Measurements from ENCODE around the gene ETNK2. TPM values are rescaled to one million over a fixed set of nuclear protein-coding genes. Genes with fewer than 3 reads are reported as not detected.

Gene ETNK2
- total and polyA plus RNA-seq, 5 donors = 4.5 to 7.2 (median 5.4) TPM

GRCh38 chr1:204172404-204173029 is 20.7 kb upstream of the ETNK2 start:
- ATAC-seq = no peak
- no peaks in the 10 kb centered on the region for H3K4me1 ChIP-seq (ENCODE audit: control insufficient read depth, insufficient read depth, low read length)
- no peak overlapping the region for H3K27ac ChIP-seq (ENCODE audit: low read length)
- DNase-seq = no peak
- H3K4me3 ChIP-seq (ENCODE audit: low read length) = no peak overlapping the region
- 93% methylated on average over 2 of the region's 2 CpGs for WGBS
- H3K27me3 ChIP-seq (ENCODE audit: control insufficient read depth, insufficient read depth) = no peaks in the 10 kb centered on the region
- intact Hi-C loops (cut with DNase I) = no loop called here
- peaks cover 3% of the 10 kb centered on the region for H3K9me3 ChIP-seq (ENCODE audit: control insufficient read depth, low read length)

GRCh38 chr1:204171751-204172178 is 19.9 kb upstream of the ETNK2 start:
- H3K27ac ChIP-seq (ENCODE audit: low read length) = no peak overlapping the region
- 55% methylated on average over 4 of the region's 4 CpGs for WGBS
- ATAC-seq (no peak), DNase-seq (no peak)
- H3K4me1 ChIP-seq (ENCODE audit: control insufficient read depth, insufficient read depth, low read length) = no peaks in the 10 kb centered on the region
- H3K4me3 ChIP-seq (ENCODE audit: low read length) = no peak overlapping the region
- no peaks in the 10 kb centered on the region for H3K27me3 ChIP-seq (ENCODE audit: control insufficient read depth, insufficient read depth)
- intact Hi-C loops (cut with DNase I) = no loop called here
- H3K9me3 ChIP-seq (ENCODE audit: control insufficient read depth, low read length) = peaks cover 3% of the 10 kb centered on the region

GRCh38 chr1:204170494-204171155 is 18.8 kb upstream of the ETNK2 start:
- H3K4me3 ChIP-seq (ENCODE audit: low read length) = no peak overlapping the region
- no peak overlapping the region for H3K27ac ChIP-seq (ENCODE audit: low read length)
- no peaks in the 10 kb centered on the region for H3K4me1 ChIP-seq (ENCODE audit: control insufficient read depth, insufficient read depth, low read length)
- H3K27me3 ChIP-seq (ENCODE audit: control insufficient read depth, insufficient read depth) = no peaks in the 10 kb centered on the region
- peaks cover 3% of the 10 kb centered on the region for H3K9me3 ChIP-seq (ENCODE audit: control insufficient read depth, low read length)
- intact Hi-C loops (cut with DNase I) = no loop called here
- WGBS = 92% methylated on average over 3 of the region's 3 CpGs
- DNase-seq (no peak), ATAC-seq (no peak)

DNA sequence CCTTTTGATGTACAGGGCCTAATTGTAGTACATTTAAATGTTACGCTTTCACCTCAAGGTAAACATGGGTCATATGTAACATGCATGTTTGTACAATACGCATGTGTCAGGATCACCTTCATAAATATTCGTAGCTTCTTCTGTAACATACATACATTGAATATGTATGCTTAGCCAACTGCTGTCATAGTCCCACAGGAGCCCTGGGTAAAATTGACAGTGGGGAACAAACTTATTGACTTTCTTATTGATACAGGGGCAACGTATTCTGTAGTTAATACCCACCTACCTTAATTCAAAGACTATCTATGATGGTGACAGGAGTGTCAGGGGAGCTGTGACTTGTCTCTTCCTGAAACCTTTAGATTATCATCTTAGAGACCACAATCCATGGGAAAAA is 18.0 kb upstream of the ETNK2 start:
- no peak for DNase-seq
- Histone ChIP-seq H3K4me3 (ENCODE audit: low read length) (no peak overlapping the region), H3K27ac (ENCODE audit: low read length) (no peak overlapping the region), H3K9me3 (ENCODE audit: control insufficient read depth, low read length) (peaks cover 3% of the 10 kb centered on the region), H3K4me1 (ENCODE audit: control insufficient read depth, insufficient read depth, low read length) (no peaks in the 10 kb centered on the region), H3K27me3 (ENCODE audit: control insufficient read depth, insufficient read depth) (no peaks in the 10 kb centered on the region)
- ATAC-seq = no peak
- 82% methylated on average over 4 of the region's 4 CpGs for WGBS
- intact Hi-C loops (cut with DNase I) = no loop called here

GRCh38 chr1:204167730-204168129 is 15.9 kb upstream of the ETNK2 start:
- Histone ChIP-seq H3K4me3 (ENCODE audit: low read length) (no peak overlapping the region), H3K9me3 (ENCODE audit: control insufficient read depth, low read length) (peaks cover 3% of the 10 kb centered on the region), H3K27me3 (ENCODE audit: control insufficient read depth, insufficient read depth) (no peaks in the 10 kb centered on the region), H3K4me1 (ENCODE audit: control insufficient read depth, insufficient read depth, low read length) (no peaks in the 10 kb centered on the region), H3K27ac (ENCODE audit: low read length) (no peak overlapping the region)
- WGBS = 79% methylated on average over 5 of the region's 5 CpGs
- intact Hi-C loops (cut with DNase I) = no loop called here
- ATAC-seq (no peak), DNase-seq (no peak)

DNA sequence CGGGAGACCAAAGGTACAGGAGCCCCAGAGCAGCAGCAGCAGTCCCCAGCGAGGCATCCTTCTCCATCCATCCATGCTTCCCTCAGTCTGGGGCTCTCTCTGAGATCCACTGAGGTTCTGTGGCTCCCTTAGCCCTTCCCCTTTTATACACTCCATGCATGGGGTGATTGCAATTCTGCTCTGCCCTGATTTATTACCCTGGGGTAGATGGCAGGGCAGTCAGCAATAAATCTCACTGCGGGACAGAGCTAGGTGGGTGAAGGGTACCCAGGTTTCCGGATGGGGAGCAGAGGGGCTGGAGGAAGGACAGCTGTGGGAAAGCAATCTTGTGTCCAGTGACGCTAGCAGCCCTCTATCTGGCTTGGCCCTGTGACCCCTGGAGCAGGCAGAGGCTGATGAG is 14.4 kb upstream of the ETNK2 start, which contains the start of gene REN:
Gene REN (minus strand): TSS at position 119 of the 400 bp plus-strand sequence. CDS start 44 bp downstream, at position 75.
- H3K9me3 ChIP-seq (ENCODE audit: control insufficient read depth, low read length) = peaks cover 3% of the 10 kb centered on the region
- intact Hi-C loops (cut with DNase I) = no loop called here
- H3K27ac ChIP-seq (ENCODE audit: low read length) = no peak within 1 kb of the TSS
- ATAC-seq = no peak
- DNase-seq = no peak
- 54% methylated on average over 5 of the region's 5 CpGs for WGBS
- H3K4me1 ChIP-seq (ENCODE audit: control insufficient read depth, insufficient read depth, low read length) = no peaks in the 10 kb centered on the region
- H3K27me3 ChIP-seq (ENCODE audit: control insufficient read depth, insufficient read depth) = no peaks in the 10 kb centered on the region
- H3K4me3 ChIP-seq (ENCODE audit: low read length) = no peak within 1 kb of the TSS

GRCh38 chr1:204162494-204163074 is 10.7 kb upstream of the ETNK2 start:
- H3K4me3 ChIP-seq (ENCODE audit: low read length) = no peak overlapping the region
- peak; percentile 81 to 93 (median 92) for DNase-seq
- H3K27me3 ChIP-seq (ENCODE audit: control insufficient read depth, insufficient read depth) = no peaks in the 10 kb centered on the region
- intact Hi-C loops (cut with DNase I) = loop anchor here (2.0 to 5.0 kb wide), 4 partner anchors 45 to 205 kb away; no protein-coding TSS in a partner anchor
- H3K4me1 ChIP-seq (ENCODE audit: control insufficient read depth, insufficient read depth, low read length) = no peaks in the 10 kb centered on the region
- 14% methylated on average over 7 of the region's 7 CpGs for WGBS
- peak; percentile 84 to 88 for ATAC-seq
- H3K9me3 ChIP-seq (ENCODE audit: control insufficient read depth, low read length) = no peaks in the 10 kb centered on the region
- no peak overlapping the region for H3K27ac ChIP-seq (ENCODE audit: low read length)

- Histone ChIP-seq H3K27ac (ENCODE audit: low read length) (no peak overlapping the region), H3K4me3 (ENCODE audit: low read length) (no peak overlapping the region), H3K9me3 (ENCODE audit: control insufficient read depth, low read length) (no peaks in the 10 kb centered on the region), H3K27me3 (ENCODE audit: control insufficient read depth, insufficient read depth) (no peaks in the 10 kb centered on the region), H3K4me1 (ENCODE audit: control insufficient read depth, insufficient read depth, low read length) (no peaks in the 10 kb centered on the region)
- intact Hi-C loops (cut with DNase I) = loop anchor here (2.0 to 5.0 kb wide), 4 partner anchors 45 to 205 kb away; no protein-coding TSS in a partner anchor
- DNase-seq (no peak), ATAC-seq (no peak)
- 68% methylated on average over 14 of the region's 14 CpGs for WGBS
Measured at GRCh38 chr1:204161609-204162493, 10.0 kb upstream of the ETNK2 start.

DNA sequence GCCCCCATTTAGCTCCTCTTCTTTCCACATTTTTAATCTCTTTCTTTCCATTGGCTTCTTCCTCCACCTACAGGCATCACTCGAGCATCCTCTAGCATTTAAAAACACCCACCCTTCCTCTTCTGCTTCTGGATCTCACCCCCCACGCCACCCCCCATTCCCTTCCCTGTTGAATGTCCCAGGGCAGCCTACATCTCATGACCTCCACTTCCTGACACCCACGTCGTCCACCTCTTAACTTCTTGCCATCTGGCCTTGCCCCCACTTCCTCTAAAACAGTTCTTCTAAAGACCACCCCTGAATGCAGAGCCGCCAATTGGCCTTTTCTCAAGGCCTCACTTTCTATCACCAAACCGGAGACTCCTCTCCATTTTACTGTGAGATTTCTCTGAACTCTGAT is 6.1 kb upstream of the ETNK2 start:
- 57% methylated on average over 6 of the region's 6 CpGs for WGBS
- Histone ChIP-seq H3K4me3 (ENCODE audit: low read length) (no peak overlapping the region), H3K27me3 (ENCODE audit: control insufficient read depth, insufficient read depth) (no peaks in the 10 kb centered on the region), H3K9me3 (ENCODE audit: control insufficient read depth, low read length) (no peaks in the 10 kb centered on the region), H3K27ac (ENCODE audit: low read length) (no peak overlapping the region), H3K4me1 (ENCODE audit: control insufficient read depth, insufficient read depth, low read length) (no peaks in the 10 kb centered on the region)
- DNase-seq = no peak
- intact Hi-C loops (cut with DNase I) = no loop called here
- ATAC-seq = no peak

DNA sequence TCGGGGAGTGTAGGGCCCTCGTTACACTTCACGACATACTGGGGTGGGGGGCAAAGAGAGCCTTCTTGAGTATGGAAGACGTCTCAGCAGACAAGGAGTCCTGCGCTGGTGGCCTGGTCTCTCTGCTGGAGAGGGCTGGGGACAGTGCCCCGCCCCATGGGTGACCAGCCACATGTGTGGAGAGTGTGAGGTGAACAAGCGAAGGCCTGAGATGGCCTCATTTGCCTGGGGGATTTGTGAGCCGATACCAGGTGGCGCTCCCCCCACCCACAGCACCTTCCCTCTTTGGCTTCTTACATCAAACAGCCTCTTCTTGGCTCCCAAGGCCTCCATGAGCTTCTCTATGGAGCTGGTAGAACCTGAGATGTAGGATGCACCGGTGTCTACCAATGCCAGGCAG is 4.0 kb upstream of the ETNK2 start:
- Histone ChIP-seq H3K27ac (ENCODE audit: low read length) (no peak overlapping the region), H3K4me3 (ENCODE audit: low read length) (no peak overlapping the region), H3K27me3 (ENCODE audit: control insufficient read depth, insufficient read depth) (no peaks in the 10 kb centered on the region), H3K9me3 (ENCODE audit: control insufficient read depth, low read length) (no peaks in the 10 kb centered on the region), H3K4me1 (ENCODE audit: control insufficient read depth, insufficient read depth, low read length) (peaks cover 3% of the 10 kb centered on the region)
- no peak for ATAC-seq
- intact Hi-C loops (cut with DNase I) = no loop called here
- 94% methylated on average over 10 of the region's 10 CpGs for WGBS
- no peak for DNase-seq

Data from right cardiac atrium (tissue), 5 donors.